Sigmoid colon (tissue), 7 donors: ENCODE data around the gene CD52. TPM values are rescaled to one million over a fixed set of nuclear protein-coding genes. Genes with fewer than 3 reads are reported as not detected.
A peak's percentile ranks its signal among the peaks of the same experiment; 100 is the strongest.

Source experiments
- DNase-seq: peaks from one replicate; pipeline ENCODE4 v3.0.0-alpha.2; 2019
- H3K27ac ChIP-seq, 4 donors: fragments of 200-600 bp; sonication (generic); one replicate each; pipeline ENCODE4 v1.5.1; 2016 to 2019; ENCODE audit warnings: mild to moderate bottlenecking in 1 of 4
- H3K27me3 ChIP-seq, 3 donors: fragments of 200-600 bp; sonication (generic); one replicate each; pipeline ENCODE4 v1.5.1; 2019; ENCODE audit warnings: mild to moderate bottlenecking in 1 of 3
- H3K36me3 ChIP-seq, 4 donors: fragments of 200-600 bp; sonication (generic); one replicate each; pipeline ENCODE4 v1.5.1; 2016 to 2019
- H3K4me1 ChIP-seq, 4 donors: fragments of 200-600 bp; sonication (generic); one replicate each; pipeline ENCODE4 v1.5.1; 2017 to 2019
- H3K4me3 ChIP-seq, 4 donors: fragments of 200-600 bp; sonication (generic); one replicate each; pipeline ENCODE4 v1.5.1; 2017 to 2019; ENCODE audit warnings: mild to moderate bottlenecking in 2 of 4, moderate library complexity in 1 of 4
- H3K9me3 ChIP-seq, 4 donors: fragments of 200-600 bp in 3 of 4; sonication (generic) in 3 of 4; one replicate each; pipeline versions ENCODE4 v1.5.1 to v1.6.1; 2013 to 2019
- CTCF ChIP-seq, 4 experiments: fragments of 450-650 bp in 3 of 4; fragments of 200-600 bp in 1 of 4; IDR thresholded peaks; one replicate each; pipeline ENCODE4 v1.5.1; 2016 to 2019; ENCODE audit warnings: antibody characterized with exemption in 4 of 4, mild to moderate bottlenecking in 3 of 4, moderate library complexity in 2 of 4
- EP300 ChIP-seq, 4 donors: sonication (generic); formaldehyde crosslinking; IDR thresholded peaks; one replicate each; pipeline ENCODE4 v1.6.1; 2017; ENCODE audit warnings: antibody characterized with exemption in 4 of 4
- POLR2A ChIP-seq, 2 donors: fragments of 450-650 bp; IDR thresholded peaks; one replicate each; pipeline ENCODE4 v1.6.1; 2016; ENCODE audit warnings: antibody characterized with exemption in 2 of 2, mild to moderate bottlenecking in 2 of 2, moderate library complexity in 2 of 2
- POLR2AphosphoS5 ChIP-seq, 4 donors: sonication (generic); formaldehyde crosslinking; IDR thresholded peaks; one replicate each; pipeline ENCODE4 v1.6.1; 2017; ENCODE audit warnings: antibody characterized with exemption in 4 of 4
- WGBS, 2 donors: extraction: QIAGEN DNeasy Blood & Tissue Kit; methylation state at CpG; one replicate each; pipeline ENCODE4 v1.1.7; 2013; 5-methylcytosine and 5-hydroxymethylcytosine counted together
- intact Hi-C: fragments of 100-400 bp; cut with DNase I; formaldehyde crosslinking; loops from one replicate; pipeline ENCODE4 v1.15.1; 2023
- polyA plus RNA-seq, 3 donors: library from polyadenylated mRNA; stranded (reverse); fragments of 200-250 nt; gene quantifications; one replicate each; pipeline ENCODE4 v1.2.3, GENCODE V29; 2013
- total RNA-seq, 4 donors: library from RNA; depleted of rRNA; stranded (reverse); fragments of >200 nt; gene quantifications; one replicate each; pipeline ENCODE4 v1.1.0, GENCODE V29; 2016
- donor health status: healthy with polysubstance abuse.
- donor health status: Bipolar disorder and iron deficiency.
- donor health status: healthy.

CD52 gene
- total and polyA plus RNA-seq, 7 donors, result 1.6 to 556 (median 19.8) TPM; not detected in 2

- no peak for DNase-seq
- intact Hi-C loops, result no loop called here
- H3K27ac ChIP-seq, result no peak overlapping the region
- WGBS, 2 donors, result 2 to 3% methylated on average over 41 of the region's 41 CpGs
- peaks cover 33 to 59% (median 46%) of the 10 kb centered on the region in 3 donors for H3K27me3 ChIP-seq
- H3K4me1 ChIP-seq, result peaks cover 0 to 17% (median 15%) of the 10 kb centered on the region in 4 donors
- no peak for TF ChIP-seq POLR2AphosphoS5 (IDR thresholded peaks at IDR 0.05)
- TF ChIP-seq EP300 (IDR thresholded peaks at IDR 0.05), result no peak
- no peak for TF ChIP-seq CTCF (IDR thresholded peaks at IDR 0.05)
- TF ChIP-seq POLR2A (IDR thresholded peaks at IDR 0.05), result no peak
- H3K4me3 ChIP-seq, result peak overlapping the region; percentile 3 to 45 (median 34)
- no peaks in the 10 kb centered on the region for H3K36me3 ChIP-seq
- no peaks in the 10 kb centered on the region for H3K9me3 ChIP-seq
Measured at GRCh38 chr1:26335774-26336476, 18.2 kb downstream of the CD52 start.

DNA sequence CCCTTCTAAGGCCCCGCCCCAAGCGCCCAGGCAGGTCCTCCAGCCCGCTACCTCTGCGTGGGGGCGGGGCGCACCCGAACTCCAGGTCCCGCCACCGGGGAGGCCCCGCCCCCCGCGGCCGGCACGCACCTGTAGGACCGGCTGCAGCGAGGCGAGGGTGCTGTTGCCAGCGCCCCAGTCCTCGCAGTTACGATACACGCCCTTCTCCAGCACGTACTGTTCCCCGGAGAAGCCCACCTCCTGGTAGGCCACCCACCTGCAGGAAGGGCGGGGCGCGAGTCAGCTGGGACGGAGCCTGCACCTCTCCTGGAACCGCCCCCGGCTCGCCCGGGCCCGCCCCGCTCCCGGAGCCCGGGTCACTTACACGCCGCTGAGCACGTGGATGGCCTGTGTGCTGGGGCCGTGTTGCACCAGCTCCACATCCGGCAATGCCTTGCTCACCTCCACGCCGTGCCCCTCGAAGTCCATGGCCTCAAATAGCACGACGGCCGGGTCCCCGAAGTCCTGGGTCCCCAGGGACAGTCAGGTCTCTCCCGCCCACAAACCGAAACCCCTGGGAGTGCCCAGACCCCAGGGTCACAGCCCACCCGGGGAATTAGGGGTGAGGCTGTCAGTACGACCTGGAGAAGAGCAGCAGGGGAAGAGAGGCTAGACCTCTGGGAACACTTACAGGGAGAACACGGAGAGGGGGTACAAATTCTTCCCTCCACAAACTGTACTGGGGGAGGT is 18.9 kb downstream of the CD52 start:
- no peak overlapping the region for H3K27ac ChIP-seq
- H3K4me1 ChIP-seq, result peaks cover 0 to 17% (median 15%) of the 10 kb centered on the region in 4 donors
- no peaks in the 10 kb centered on the region for H3K9me3 ChIP-seq
- no peak for DNase-seq
- no peaks in the 10 kb centered on the region for H3K36me3 ChIP-seq
- intact Hi-C loops, result no loop called here
- peaks cover 30 to 52% (median 39%) of the 10 kb centered on the region in 3 donors for H3K27me3 ChIP-seq
- TF ChIP-seq POLR2A (IDR thresholded peaks at IDR 0.05), result no peak
- TF ChIP-seq POLR2AphosphoS5 (IDR thresholded peaks at IDR 0.05), result no peak
- TF ChIP-seq CTCF (IDR thresholded peaks at IDR 0.05), result no peak
- no peak for TF ChIP-seq EP300 (IDR thresholded peaks at IDR 0.05)
- 11 to 13% methylated on average over 52 of the region's 52 CpGs for WGBS, 2 donors
- H3K4me3 ChIP-seq, result peak overlapping the region; percentile 3 to 45 (median 34)

DNA sequence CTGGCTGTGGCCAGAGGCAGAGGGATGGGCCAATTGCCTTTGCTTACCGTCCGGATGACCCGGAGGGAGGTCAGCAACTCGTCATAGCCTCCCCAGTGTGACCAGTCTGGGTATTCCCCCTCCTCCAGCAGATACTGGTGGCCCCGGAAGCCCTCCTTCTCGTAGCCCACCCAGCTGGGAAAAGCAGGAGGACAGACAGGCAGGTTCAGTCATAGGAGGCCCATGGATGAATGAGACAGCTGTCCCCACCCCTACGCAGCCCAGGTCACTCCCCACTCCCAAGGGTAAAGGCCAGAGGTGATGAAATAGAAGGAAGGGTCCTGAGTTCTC is 19.4 kb downstream of the CD52 start:
- TF ChIP-seq POLR2AphosphoS5 (IDR thresholded peaks at IDR 0.05) (no peak), CTCF (IDR thresholded peaks at IDR 0.05) (no peak), POLR2A (IDR thresholded peaks at IDR 0.05) (no peak)
- Histone ChIP-seq H3K36me3 (no peaks in the 10 kb centered on the region), H3K9me3 (no peaks in the 10 kb centered on the region), H3K27ac (no peak overlapping the region), H3K27me3 (peaks cover 29 to 47% (median 37%) of the 10 kb centered on the region in 3 donors), H3K4me3 (no peak overlapping the region), H3K4me1 (peaks cover 0 to 17% (median 15%) of the 10 kb centered on the region in 4 donors)
- WGBS, 2 donors, result 89 to 93% methylated on average over 7 of the region's 7 CpGs
- no peak for DNase-seq
- intact Hi-C loops, result no loop called here

GRCh38 chr1:26337625-26338024 is 19.9 kb downstream of the CD52 start:
- Histone ChIP-seq H3K9me3 (no peaks in the 10 kb centered on the region), H3K27ac (no peak overlapping the region), H3K4me3 (no peak overlapping the region), H3K27me3 (peaks cover 29 to 42% (median 37%) of the 10 kb centered on the region in 3 donors), H3K4me1 (peaks cover 0 to 17% (median 15%) of the 10 kb centered on the region in 4 donors), H3K36me3 (no peaks in the 10 kb centered on the region)
- WGBS, 2 donors, result 63 to 87% methylated on average over 4 of the region's 4 CpGs
- no peak for DNase-seq
- TF ChIP-seq POLR2AphosphoS5 (IDR thresholded peaks at IDR 0.05) (no peak), EP300 (IDR thresholded peaks at IDR 0.05) (no peak), CTCF (IDR thresholded peaks at IDR 0.05) (no peak), POLR2A (IDR thresholded peaks at IDR 0.05) (no peak)
- intact Hi-C loops, result no loop called here
